Caki2 (cell line): ENCODE results near the gene CLTCL1. TPM values are rescaled to one million over a fixed set of nuclear protein-coding genes. Genes with fewer than 3 reads are reported as not detected.

Source experiments
- DNase-seq: peaks from one replicate; pipeline ENCODE4 v3.0.0-alpha.2; 2015; ENCODE audit warnings: low read depth
- in situ Hi-C: cut with HindIII; loops from 2 replicates; pipeline ENCODE4 v1.10.0; 2016; ENCODE audit warnings: low sequenced_read_pairs, low pct_unique_long_range_greater_than_20kb, mixed read lengths
- total RNA-seq: library from RNA; depleted of rRNA; stranded (reverse); fragments of >200 nt; shearing (Covaris generic); gene quantifications from 2 replicates; pipeline ENCODE4 v1.2.3, GENCODE V29; 2014; ENCODE audit warnings: low replicate concordance

CLTCL1 gene
- total RNA-seq, 1 experiment from 2014 or later: 2.9 TPM

DNA sequence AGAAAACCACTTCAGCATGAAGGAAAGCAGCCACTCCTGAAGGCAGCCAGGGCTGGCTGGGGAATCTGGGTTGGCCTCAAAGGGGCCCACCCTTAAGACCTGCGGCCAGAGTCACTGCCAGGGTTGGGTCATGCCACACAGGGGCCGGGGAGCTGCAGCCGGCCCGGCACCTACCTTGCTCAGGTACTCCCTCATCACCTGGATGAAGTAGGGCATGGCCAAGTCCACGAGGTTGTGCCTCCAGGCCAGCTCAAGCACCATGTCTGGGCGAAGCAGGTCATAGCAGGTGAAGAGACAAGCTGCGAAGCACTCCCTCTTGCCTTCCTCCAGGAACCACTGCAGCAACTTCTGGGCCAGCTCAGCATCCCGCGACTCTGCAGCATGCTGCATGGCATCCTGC, 108.3 kb downstream of the CLTCL1 start:
- in situ Hi-C loops: no loop called here
- no peak for DNase-seq

DNA sequence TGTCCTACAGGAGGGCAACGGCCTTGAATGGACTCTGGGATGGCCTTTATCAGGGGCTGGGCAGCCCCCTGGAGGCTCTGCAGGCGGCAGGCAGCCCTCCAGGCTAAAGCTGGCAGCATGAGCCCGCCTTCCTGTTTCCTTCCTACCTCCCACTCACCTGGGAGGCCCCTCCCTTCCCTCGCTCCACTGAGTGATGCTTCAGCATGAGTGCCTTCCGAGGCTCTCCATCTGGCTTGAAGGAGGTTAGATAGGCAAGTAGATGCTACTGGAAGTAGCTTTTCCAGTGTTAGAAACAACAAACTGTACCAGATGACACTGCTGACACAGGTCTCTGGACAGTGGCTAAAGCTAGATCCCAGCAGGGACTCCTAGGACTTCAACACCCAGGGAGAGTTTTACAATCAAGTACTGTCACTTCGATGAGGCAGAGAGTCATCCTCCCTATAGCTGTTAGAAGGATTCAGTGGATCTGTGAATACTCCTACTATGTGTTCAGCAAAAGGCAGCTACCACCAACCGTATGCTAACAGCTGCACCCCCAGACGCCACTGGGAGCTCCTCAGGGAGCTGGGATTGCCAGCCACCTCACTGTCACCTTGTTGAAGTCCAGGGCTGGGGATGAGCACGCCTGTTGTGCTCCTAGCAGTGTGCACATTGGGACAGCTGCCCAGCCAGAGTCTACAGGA, 108.9 kb downstream of the CLTCL1 start:
- in situ Hi-C loops: no loop called here
- DNase-seq: no peak

- in situ Hi-C loops: no loop called here
- DNase-seq: no peak
These were observed 109.6 kb downstream of the CLTCL1 start for GRCh38 chr22:19181786-19182471.

DNA sequence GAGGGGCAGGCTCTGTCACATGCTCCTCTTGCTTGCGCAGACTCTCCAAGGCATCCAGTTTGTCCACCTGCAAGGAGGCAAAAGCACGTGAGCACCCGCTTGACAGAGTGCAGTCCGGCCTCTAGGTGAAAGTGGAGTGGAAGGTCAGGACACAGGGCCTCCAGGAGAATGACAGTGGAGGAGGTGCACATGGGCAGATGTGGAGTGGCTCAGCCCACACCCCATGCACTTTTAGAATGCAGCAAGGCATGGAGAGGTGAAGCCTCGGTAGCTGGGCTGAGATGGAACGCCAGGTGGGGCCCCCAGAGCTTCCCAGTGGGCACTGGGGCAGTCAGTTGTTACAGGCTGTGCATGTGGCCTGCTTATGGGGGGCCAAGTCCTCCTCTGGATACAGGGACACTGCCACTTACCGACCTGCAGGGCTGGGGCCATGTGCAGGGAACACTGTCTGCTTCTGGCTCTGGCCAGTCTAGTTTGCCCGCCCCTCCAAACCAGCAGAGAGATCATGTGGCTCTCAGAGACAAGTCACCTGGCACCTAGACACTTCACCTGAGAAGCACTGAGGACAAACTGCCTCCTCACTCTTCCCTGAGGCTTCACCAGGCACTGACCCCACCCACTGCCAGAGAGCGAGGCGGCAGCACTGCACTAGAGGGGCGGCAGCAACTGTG, 110.6 kb downstream of the CLTCL1 start:
- no peak for DNase-seq
- in situ Hi-C loops: no loop called here

DNA sequence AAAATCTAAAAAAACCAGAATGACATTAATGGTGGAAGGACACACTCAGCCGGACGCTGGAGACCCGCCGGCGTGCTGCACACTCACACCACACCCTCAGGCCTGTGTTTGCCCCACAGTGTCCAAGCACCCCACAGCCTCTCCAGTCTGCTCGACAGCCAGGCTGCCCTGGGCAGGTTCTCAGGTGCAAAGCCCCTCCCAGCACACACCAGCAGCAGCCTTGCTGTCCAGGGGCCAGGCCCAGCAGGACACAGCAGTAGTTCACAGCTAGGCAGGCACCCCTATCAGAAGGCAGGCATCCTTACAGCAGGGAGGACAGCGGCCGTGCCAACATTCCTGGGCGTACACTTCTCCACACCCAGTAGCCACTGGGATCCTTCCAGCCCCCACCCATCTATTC, 111.3 kb downstream of the CLTCL1 start:
- no peak for DNase-seq
- in situ Hi-C loops: no loop called here

DNA sequence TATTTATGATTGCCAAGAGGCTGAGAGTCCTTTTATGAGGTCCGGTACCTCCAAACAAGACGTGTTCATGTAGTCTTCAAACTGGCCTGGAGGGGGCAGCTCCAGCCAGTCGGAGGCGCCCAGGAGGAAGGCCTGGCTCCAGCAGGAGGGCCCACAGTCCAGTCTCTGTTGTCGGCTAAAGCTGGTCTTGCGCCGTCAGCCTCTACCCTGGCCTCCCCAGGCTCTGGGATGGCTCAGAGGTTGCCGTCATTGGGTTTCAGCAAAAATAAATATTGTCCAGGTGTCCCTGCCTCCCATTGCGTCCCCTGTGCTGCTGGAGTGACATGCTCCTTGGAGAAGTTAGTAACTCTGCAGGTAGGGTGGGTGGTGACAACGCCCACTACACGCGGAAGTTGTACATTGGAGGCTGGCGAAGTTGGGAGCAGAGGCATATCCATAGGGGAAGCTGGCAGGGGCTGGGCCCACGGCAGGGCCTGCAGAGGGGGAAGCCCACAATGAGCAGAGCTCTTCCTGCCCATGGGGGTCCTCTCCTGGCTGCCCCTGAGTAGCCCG, 111.9 kb downstream of the CLTCL1 start:
- in situ Hi-C loops: no loop called here
- DNase-seq: peak; percentile 79

DNA sequence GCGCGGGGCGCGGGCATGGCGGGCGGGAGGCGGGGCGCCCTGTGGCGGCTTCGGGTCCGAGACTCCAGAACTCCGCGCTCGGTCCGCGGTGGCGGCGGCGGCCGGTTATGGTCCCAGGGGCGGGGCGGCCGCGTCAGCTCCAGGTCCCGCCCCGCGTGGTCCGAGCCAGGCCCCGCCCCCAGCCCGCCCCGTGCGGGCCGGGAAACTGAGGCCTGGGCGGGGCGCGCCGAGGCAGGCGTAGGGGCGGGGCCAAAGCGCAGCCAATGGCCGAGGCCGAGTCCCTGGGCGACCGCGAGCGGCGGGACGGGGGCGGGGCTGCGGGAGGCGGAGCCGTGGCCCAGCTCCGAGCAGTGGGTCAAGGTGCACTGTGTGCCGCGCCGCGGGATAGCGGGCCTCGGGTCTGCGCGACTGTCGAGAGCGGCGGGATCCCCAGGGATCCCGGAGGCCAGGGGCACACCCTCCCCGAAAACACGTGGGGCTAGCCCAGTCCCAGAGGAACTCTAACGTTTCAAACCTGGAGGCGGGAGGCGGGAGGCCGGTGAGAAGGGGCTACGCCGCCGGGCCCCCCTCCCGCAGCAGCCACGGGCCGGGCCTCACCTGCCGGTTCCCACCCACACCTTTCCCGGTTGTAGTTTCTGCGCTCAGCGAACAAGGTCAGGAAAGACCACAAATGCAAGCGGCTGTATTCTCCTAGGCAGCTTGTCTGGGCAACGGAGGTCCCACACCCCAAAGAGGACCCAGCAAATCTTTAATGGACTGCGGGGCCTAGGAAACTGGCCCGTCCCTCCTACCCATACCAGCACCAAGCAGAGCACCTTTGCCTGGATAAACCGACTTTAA, 112.6 kb downstream of the CLTCL1 start, which contains the start of gene SLC25A1:
SLC25A1 (minus strand) TSS at position 80 of the 840 bp plus-strand sequence; CDS start at position 17, 63 bp downstream.
- in situ Hi-C loops: no loop called here
- DNase-seq: peak; percentile 87

DNA sequence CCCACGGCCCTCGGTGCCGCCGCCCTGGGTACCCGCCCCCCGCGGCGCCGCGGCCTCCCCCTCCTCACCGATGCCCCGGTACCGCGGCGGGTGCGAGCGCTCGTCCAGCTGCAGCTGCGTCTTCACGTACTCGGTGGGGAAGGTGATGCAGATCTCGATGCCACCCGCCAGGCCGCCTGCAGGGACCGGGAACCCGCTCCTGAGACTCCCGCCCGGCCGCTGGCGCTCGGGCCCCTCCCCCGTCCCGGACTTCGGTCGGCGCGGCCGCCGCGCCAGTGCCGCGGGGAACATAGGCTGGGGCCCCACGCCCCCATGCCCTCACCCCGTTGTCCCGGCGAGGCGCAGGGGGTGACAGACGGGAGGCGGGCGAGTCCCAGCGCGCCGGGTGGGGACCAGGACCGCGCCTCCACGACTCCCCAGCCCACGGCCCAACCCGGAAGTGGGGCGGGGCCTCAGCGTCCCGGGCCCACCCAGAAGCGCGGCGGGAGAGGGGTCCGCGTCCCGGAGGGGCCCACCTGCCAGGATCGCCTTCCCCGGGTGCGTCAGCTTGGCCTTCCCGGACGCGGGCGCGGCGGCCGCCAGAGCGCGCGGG, 113.4 kb downstream of the CLTCL1 start:
- in situ Hi-C loops: no loop called here
- no peak for DNase-seq

- in situ Hi-C loops: no loop called here
- no peak for DNase-seq
These were observed 114.1 kb downstream of the CLTCL1 start for GRCh38 chr22:19177164-19178064.

- DNase-seq: no peak
- in situ Hi-C loops: no loop called here
These were observed 114.8 kb downstream of the CLTCL1 start for GRCh38 chr22:19176732-19177131.

- DNase-seq: no peak
- in situ Hi-C loops: no loop called here
These were observed 115.3 kb downstream of the CLTCL1 start for GRCh38 chr22:19176175-19176643.

GRCh38 chr22:19175602-19176174, 115.8 kb downstream of the CLTCL1 start:
- in situ Hi-C loops: no loop called here
- no peak for DNase-seq

- in situ Hi-C loops: no loop called here
- DNase-seq: no peak
These were observed 116.4 kb downstream of the CLTCL1 start for GRCh38 chr22:19175026-19175601.

DNA sequence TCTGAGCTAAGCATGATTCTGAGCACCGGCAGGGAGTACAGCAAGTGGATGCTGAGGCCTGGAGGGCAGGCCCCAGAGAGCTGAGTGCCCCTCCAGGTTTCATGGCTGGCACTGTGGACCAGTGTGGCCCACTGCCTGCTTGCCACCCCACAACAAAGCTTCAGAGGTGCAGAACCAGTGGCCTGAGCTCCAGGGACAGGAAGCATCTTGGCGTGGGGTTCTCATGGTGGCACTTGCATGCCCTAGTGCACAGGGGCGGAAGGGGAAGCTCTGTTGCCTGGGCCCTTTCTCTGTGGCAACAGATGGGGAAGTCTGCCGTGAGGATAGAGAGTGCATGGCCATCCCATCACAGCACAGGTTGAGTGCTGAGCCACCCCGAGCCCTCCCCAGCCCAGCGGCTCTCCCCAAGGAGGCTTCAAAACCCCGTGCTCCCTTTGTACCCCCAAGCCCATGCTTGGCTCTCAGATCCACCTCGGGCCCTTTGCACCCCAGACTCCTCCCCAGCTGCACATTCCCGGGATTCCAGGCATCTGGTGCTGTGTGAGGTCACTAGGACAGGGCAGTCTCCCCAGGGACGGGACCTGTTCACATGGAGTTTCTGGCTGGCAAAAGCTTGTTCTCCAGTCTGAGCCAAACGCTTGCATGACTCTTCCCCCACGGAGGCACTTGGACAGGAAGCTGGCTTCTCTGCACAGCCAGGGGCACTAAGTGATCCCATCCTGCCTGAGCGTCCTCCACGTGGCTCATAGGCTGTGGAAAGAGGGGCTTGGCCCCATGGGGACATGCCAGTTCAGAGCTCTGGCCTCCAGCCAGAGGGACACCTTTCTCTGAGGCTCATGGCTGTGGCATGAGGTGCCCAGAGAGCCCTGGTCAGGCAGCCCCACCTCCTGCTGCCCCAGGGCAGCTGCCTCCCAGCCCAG, 117.2 kb downstream of the CLTCL1 start:
- peak; percentile 50 for DNase-seq
- in situ Hi-C loops: no loop called here
